ENCODE data around the gene CDRT4. TPM values are rescaled to one million over a fixed set of nuclear protein-coding genes. Genes with fewer than 3 reads are reported as not detected.
A peak's percentile ranks its signal among the peaks of the same experiment; 100 is the strongest.
"Not testable (repeated sequence)": the region's sequence is repeated elsewhere in the genome, so short reads cannot be mapped to it uniquely, and the experiment has no call there.

Gene CDRT4
- total and polyA plus RNA-seq, 5 donors from 2014 or later: 0.22 to 21.0 (median 1.6) TPM

- Mint-ChIP-seq H3K36me3 (peaks cover 51% of the 10 kb centered on the region), H3K9me3 (no peaks in the 10 kb centered on the region), H3K27ac (no peak overlapping the region), H3K4me3 (no peak overlapping the region), H3K27me3 (no peaks in the 10 kb centered on the region), H3K4me1 (peaks cover 0 to 18% (median 10%) of the 10 kb centered on the region in 4 donors)
- no peak overlapping the region for H3K4me3 ChIP-seq (ENCODE audit: low read depth, low read length)
- no peak for DNase-seq
- H3K27me3 ChIP-seq (ENCODE audit: control insufficient read depth, insufficient read depth, low read length): no peaks in the 10 kb centered on the region
- H3K4me1 ChIP-seq (ENCODE audit: control insufficient read depth, insufficient read depth, low read length, poor library complexity, severe bottlenecking): no peaks in the 10 kb centered on the region
- ATAC-seq (ENCODE audit: low read depth in 2 of 2): no peak
- no peaks in the 10 kb centered on the region for H3K9me3 ChIP-seq (ENCODE audit: control insufficient read depth in 2 of 2, low read length in 2 of 2)
- no peak overlapping the region for H3K27ac ChIP-seq (ENCODE audit: insufficient read depth, low read length, poor library complexity, severe bottlenecking)
- peaks cover 18% of the 10 kb centered on the region for H3K36me3 ChIP-seq (ENCODE audit: control insufficient read depth, insufficient read depth, low read length)
These were observed 24.9 kb downstream of the CDRT4 start for GRCh38 chr17:15442311-15443180.

GRCh38 chr17:15441315-15441714 lies 26.1 kb downstream of the CDRT4 start:
- ATAC-seq (ENCODE audit: low read depth in 2 of 2) (no peak), DNase-seq (no peak)
- no peaks in the 10 kb centered on the region for H3K9me3 ChIP-seq (ENCODE audit: control insufficient read depth in 2 of 2, low read length in 2 of 2)
- no peak overlapping the region for H3K4me3 ChIP-seq (ENCODE audit: low read depth, low read length)
- H3K4me1 ChIP-seq (ENCODE audit: control insufficient read depth, insufficient read depth, low read length, poor library complexity, severe bottlenecking): peaks cover 12% of the 10 kb centered on the region
- peaks cover 0 to 5% (median 0%) of the 10 kb centered on the region in 7 donors for H3K9me3 Mint-ChIP-seq
- H3K27ac Mint-ChIP-seq: no peak overlapping the region
- peaks cover 16% of the 10 kb centered on the region for H3K36me3 ChIP-seq (ENCODE audit: control insufficient read depth, insufficient read depth, low read length)
- H3K27ac ChIP-seq (ENCODE audit: insufficient read depth, low read length, poor library complexity, severe bottlenecking): no peak overlapping the region
- peaks cover 7 to 30% (median 19%) of the 10 kb centered on the region in 4 donors for H3K4me1 Mint-ChIP-seq
- H3K27me3 Mint-ChIP-seq: no peaks in the 10 kb centered on the region
- no peaks in the 10 kb centered on the region for H3K27me3 ChIP-seq (ENCODE audit: control insufficient read depth, insufficient read depth, low read length)
- H3K4me3 Mint-ChIP-seq: no peak overlapping the region
- H3K36me3 Mint-ChIP-seq: peaks cover 42% of the 10 kb centered on the region

- Histone ChIP-seq H3K4me1 (ENCODE audit: control insufficient read depth, insufficient read depth, low read length, poor library complexity, severe bottlenecking) (peaks cover 13% of the 10 kb centered on the region), H3K27me3 (ENCODE audit: control insufficient read depth, insufficient read depth, low read length) (no peaks in the 10 kb centered on the region), H3K36me3 (ENCODE audit: control insufficient read depth, insufficient read depth, low read length) (peaks cover 16% of the 10 kb centered on the region), H3K9me3 (ENCODE audit: control insufficient read depth in 2 of 2, low read length in 2 of 2) (no peaks in the 10 kb centered on the region), H3K27ac (ENCODE audit: insufficient read depth, low read length, poor library complexity, severe bottlenecking) (no peak overlapping the region), H3K4me3 (ENCODE audit: low read depth, low read length) (no peak overlapping the region)
- H3K36me3 Mint-ChIP-seq: peaks cover 41% of the 10 kb centered on the region
- no peaks in the 10 kb centered on the region for H3K27me3 Mint-ChIP-seq
- peak overlapping the region in 1 of 3 donors; percentile 65 for H3K27ac Mint-ChIP-seq
- DNase-seq: no peak
- H3K9me3 Mint-ChIP-seq: peaks cover 0 to 5% (median 0%) of the 10 kb centered on the region in 7 donors
- no peak for ATAC-seq (ENCODE audit: low read depth in 2 of 2)
- H3K4me1 Mint-ChIP-seq: peaks cover 7 to 30% (median 16%) of the 10 kb centered on the region in 4 donors
- H3K4me3 Mint-ChIP-seq: no peak overlapping the region
These were observed 27.1 kb downstream of the CDRT4 start for GRCh38 chr17:15440347-15440746.

DNA sequence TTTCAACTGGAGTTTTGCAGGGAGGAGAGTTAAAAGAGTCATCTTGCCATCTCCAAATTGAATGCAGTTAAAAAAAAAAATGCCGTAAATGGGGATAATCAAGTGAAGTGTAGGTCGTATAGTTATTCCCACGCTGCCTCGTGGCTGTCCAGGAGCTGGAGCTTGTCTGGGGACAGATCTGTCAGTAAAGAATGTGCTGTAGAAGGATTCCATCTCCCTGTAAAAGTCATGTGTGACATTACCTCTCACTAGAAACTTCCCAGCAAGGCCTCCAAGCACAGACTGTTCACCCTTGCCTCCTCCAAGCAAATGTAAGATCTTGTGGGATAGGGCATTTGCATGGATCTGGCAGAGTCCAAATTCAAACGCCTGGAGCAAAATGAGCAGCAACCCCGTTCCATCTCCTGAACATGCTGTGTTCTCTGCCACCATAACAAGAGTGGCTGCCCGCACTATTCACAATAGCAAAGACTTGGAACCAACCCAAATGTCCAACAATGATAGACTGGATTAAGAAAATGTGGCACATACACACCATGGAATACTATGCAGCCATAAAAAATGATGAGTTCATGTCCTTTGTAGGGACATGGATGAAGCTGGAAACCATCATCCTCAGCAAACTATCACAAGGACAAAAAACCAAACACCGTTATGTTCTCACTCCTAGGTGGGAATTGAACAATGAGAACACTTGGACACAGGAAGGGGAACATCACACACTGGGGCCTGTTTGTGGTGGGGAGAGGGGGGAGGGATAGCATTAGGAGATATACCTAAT lies 28.0 kb downstream of the CDRT4 start:
- H3K4me1 ChIP-seq (ENCODE audit: control insufficient read depth, insufficient read depth, low read length, poor library complexity, severe bottlenecking): peaks cover 13% of the 10 kb centered on the region
- not testable (repeated sequence) for H3K27ac ChIP-seq (ENCODE audit: insufficient read depth, low read length, poor library complexity, severe bottlenecking); H3K27me3 ChIP-seq (ENCODE audit: control insufficient read depth, insufficient read depth, low read length); H3K27me3 Mint-ChIP-seq; H3K4me3 ChIP-seq (ENCODE audit: low read depth, low read length); H3K4me3 Mint-ChIP-seq; DNase-seq; H3K9me3 Mint-ChIP-seq; H3K9me3 ChIP-seq (ENCODE audit: control insufficient read depth in 2 of 2, low read length in 2 of 2); ATAC-seq (ENCODE audit: low read depth in 2 of 2)
- Mint-ChIP-seq H3K36me3 (peaks cover 41% of the 10 kb centered on the region), H3K4me1 (peaks cover 7 to 20% (median 10%) of the 10 kb centered on the region in 4 donors), H3K27ac (peak overlapping the region in 1 of 3 donors; percentile 61)
- peaks cover 16% of the 10 kb centered on the region for H3K36me3 ChIP-seq (ENCODE audit: control insufficient read depth, insufficient read depth, low read length)

GRCh38 chr17:15438491-15439105 lies 28.8 kb downstream of the CDRT4 start:
- ATAC-seq (ENCODE audit: low read depth in 2 of 2) (no peak), DNase-seq (no peak)
- Mint-ChIP-seq H3K36me3 (peaks cover 41% of the 10 kb centered on the region), H3K4me3 (no peak overlapping the region), H3K4me1 (peaks cover 7 to 20% (median 10%) of the 10 kb centered on the region in 4 donors), H3K9me3 (peaks cover 0 to 5% (median 0%) of the 10 kb centered on the region in 7 donors), H3K27ac (no peak overlapping the region), H3K27me3 (no peaks in the 10 kb centered on the region)
- Histone ChIP-seq H3K4me1 (ENCODE audit: control insufficient read depth, insufficient read depth, low read length, poor library complexity, severe bottlenecking) (peaks cover 13% of the 10 kb centered on the region), H3K9me3 (ENCODE audit: control insufficient read depth in 2 of 2, low read length in 2 of 2) (no peaks in the 10 kb centered on the region), H3K27me3 (ENCODE audit: control insufficient read depth, insufficient read depth, low read length) (no peaks in the 10 kb centered on the region), H3K36me3 (ENCODE audit: control insufficient read depth, insufficient read depth, low read length) (peaks cover 16% of the 10 kb centered on the region), H3K27ac (ENCODE audit: insufficient read depth, low read length, poor library complexity, severe bottlenecking) (no peak overlapping the region), H3K4me3 (ENCODE audit: low read depth, low read length) (no peak overlapping the region)

GRCh38 chr17:15437303-15437635 lies 30.2 kb downstream of the CDRT4 start:
- peak overlapping the region; percentile 17 for H3K4me3 ChIP-seq (ENCODE audit: low read depth, low read length)
- Mint-ChIP-seq H3K27me3 (no peaks in the 10 kb centered on the region), H3K27ac (peak overlapping the region; percentile 45 to 88 (median 72))

GRCh38 chr17:15436473-15437302 lies 30.7 kb downstream of the CDRT4 start:
- Mint-ChIP-seq H3K36me3 (peaks cover 34% of the 10 kb centered on the region), H3K4me1 (peaks cover 7 to 20% (median 10%) of the 10 kb centered on the region in 4 donors), H3K4me3 (peak overlapping the region in 2 of 4 donors; percentile 33 to 65), H3K9me3 (peaks cover 0 to 5% (median 0%) of the 10 kb centered on the region in 7 donors), H3K27me3 (no peaks in the 10 kb centered on the region), H3K27ac (peak overlapping the region; percentile 72 to 88 (median 85))
- H3K4me1 ChIP-seq (ENCODE audit: control insufficient read depth, insufficient read depth, low read length, poor library complexity, severe bottlenecking): peaks cover 13% of the 10 kb centered on the region
- H3K4me3 ChIP-seq (ENCODE audit: low read depth, low read length): peak overlapping the region; percentile 17
- H3K36me3 ChIP-seq (ENCODE audit: control insufficient read depth, insufficient read depth, low read length): peaks cover 16% of the 10 kb centered on the region
- ATAC-seq (ENCODE audit: low read depth in 2 of 2): peak; percentile 72 to 85
- no peaks in the 10 kb centered on the region for H3K9me3 ChIP-seq (ENCODE audit: control insufficient read depth in 2 of 2, low read length in 2 of 2)
- H3K27ac ChIP-seq (ENCODE audit: insufficient read depth, low read length, poor library complexity, severe bottlenecking): peak overlapping the region; percentile 37
- DNase-seq: peak; percentile 6 to 78 (median 58)
- no peaks in the 10 kb centered on the region for H3K27me3 ChIP-seq (ENCODE audit: control insufficient read depth, insufficient read depth, low read length)

More at GRCh38 chr17:15437303-15437635, 30.2 kb downstream of the CDRT4 start:
- H3K9me3 ChIP-seq (ENCODE audit: control insufficient read depth in 2 of 2, low read length in 2 of 2): no peaks in the 10 kb centered on the region
- H3K27ac ChIP-seq (ENCODE audit: insufficient read depth, low read length, poor library complexity, severe bottlenecking): peak overlapping the region; percentile 37
- Mint-ChIP-seq H3K4me1 (peaks cover 7 to 20% (median 10%) of the 10 kb centered on the region in 4 donors), H3K36me3 (peaks cover 38% of the 10 kb centered on the region), H3K9me3 (peaks cover 0 to 5% (median 0%) of the 10 kb centered on the region in 7 donors), H3K4me3 (peak overlapping the region in 2 of 4 donors; percentile 33 to 65)
- H3K36me3 ChIP-seq (ENCODE audit: control insufficient read depth, insufficient read depth, low read length): peaks cover 16% of the 10 kb centered on the region
- ATAC-seq (ENCODE audit: low read depth in 2 of 2) (no peak), DNase-seq (no peak)
- peaks cover 13% of the 10 kb centered on the region for H3K4me1 ChIP-seq (ENCODE audit: control insufficient read depth, insufficient read depth, low read length, poor library complexity, severe bottlenecking)
- H3K27me3 ChIP-seq (ENCODE audit: control insufficient read depth, insufficient read depth, low read length): no peaks in the 10 kb centered on the region
